HCT116 (cell line): Measurements from ENCODE around the gene CALHM3. TPM values are rescaled to one million over a fixed set of nuclear protein-coding genes. Genes with fewer than 3 reads are reported as not detected.

Source experiments
- ATAC-seq: fragments of 200-7000 bp; cut with Tn5 transposase; 2 replicates; pipeline ENCODE4 v1.9.1; 2020; ENCODE audit warnings: mild to moderate bottlenecking, moderate library complexity
- BruUV-seq: library from RNA; stranded (reverse); fragments of 400-500 nt; replicated peaks from 2 replicates; lab custom pipeline; 2021; lab: Mats Ljungman, UMichigan
- CTCF ChIA-PET: fragments of 300-600 bp; sonication (Branson Sonifier 250); formaldehyde crosslinking; loops from one replicate; lab custom pipeline; 2021; ENCODE audit warnings: antibody characterized with exemption; lab: Charles Lee
- POLR2A ChIA-PET: fragments of 300-600, 350-600 bp; sonication (Branson Sonifier 250); formaldehyde crosslinking; loops from one replicate; lab custom pipeline; 2021; ENCODE audit warnings: antibody characterized with exemption; lab: Charles Lee
- RAD21 ChIA-PET, 2 experiments: fragments of 300-600 bp; sonication (Branson Sonifier 250); formaldehyde crosslinking; loops; one replicate each; lab custom pipeline; 2023; ENCODE audit warnings: low total read pairs in 2 of 2; ENCODE audit not compliant: uncharacterized antibody in 2 of 2, unreplicated experiment in 2 of 2, low non-redundant PET in 1 of 2; lab: Charles Lee
- DNase-seq: peaks from one replicate; pipeline ENCODE4 v3.0.0-alpha.2; 2010; ENCODE audit warnings: low read depth, low spot score
- H2AFZ ChIP-seq: fragments of 200-600 bp; shearing (Covaris generic), sonication (generic); 2 replicates; pipeline ENCODE4 v1.6.1; 2017; ENCODE audit warnings: low read depth, mixed run types, mixed read lengths, antibody characterized with exemption, low read length; ENCODE audit not compliant: poor library complexity, severe bottlenecking
- H3K27ac ChIP-seq: 2 replicates; pipeline ENCODE4 v1.5.1; 2012; ENCODE audit warnings: low read depth, low read length
- H3K27me3 ChIP-seq: fragments of 200-600 bp; sonication (generic); 2 replicates; pipeline ENCODE4 v1.6.1; 2016; ENCODE audit warnings: mixed run types, low read length, mixed read lengths; ENCODE audit not compliant: insufficient read depth
- H3K36me3 ChIP-seq, 2 experiments: fragments of 200-500 bp in 1 of 2; fragments of 200-600 bp in 1 of 2; sonication (Bioruptor generic) in 1 of 2; sonication (generic) in 1 of 2; 2 replicates each; pipeline versions ENCODE4 v1.5.1 to v1.6.1; 2014 to 2016; ENCODE audit warnings: low read length in 2 of 2, inconsistent platforms in 1 of 2, mixed read lengths in 1 of 2, mixed run types in 1 of 2; ENCODE audit not compliant: insufficient read depth in 2 of 2, control insufficient read depth in 1 of 2
- H3K4me1 ChIP-seq, 2 experiments: fragments of 200-600 bp in 1 of 2; sonication (generic) in 1 of 2; 2 replicates each; pipeline versions ENCODE4 v1.5.1 to v1.6.1; 2012 to 2017; ENCODE audit warnings: low read length in 2 of 2, inconsistent platforms in 1 of 2, mild to moderate bottlenecking in 1 of 2, mixed read lengths in 1 of 2, mixed run types in 1 of 2, moderate library complexity in 1 of 2; ENCODE audit not compliant: insufficient read depth in 2 of 2, control insufficient read depth in 1 of 2
- H3K4me2 ChIP-seq: fragments of 200-600 bp; sonication (generic); 2 replicates; pipeline ENCODE4 v1.6.1; 2017; ENCODE audit warnings: mixed run types, low read length, mixed read lengths
- H3K4me3 ChIP-seq, 2 experiments: fragments of 200-600 bp in 1 of 2; sonication (generic) in 1 of 2; replicated peaks in 1 of 2; 2 replicates each; pipeline ENCODE4 v1.5.1; 2011 to 2016; ENCODE audit warnings: low read length in 2 of 2, control low read depth in 1 of 2, low read depth in 1 of 2, mild to moderate bottlenecking in 1 of 2, mixed read lengths in 1 of 2, mixed run types in 1 of 2
- H3K79me2 ChIP-seq: fragments of 200-600 bp; sonication (generic); 2 replicates; pipeline ENCODE4 v1.6.1; 2017; ENCODE audit warnings: mild to moderate bottlenecking, mixed run types, low read length, moderate library complexity, mixed read lengths; ENCODE audit not compliant: insufficient read depth
- H3K9ac ChIP-seq: fragments of 200-600 bp; sonication (generic); 2 replicates; pipeline ENCODE4 v1.6.1; 2016; ENCODE audit warnings: low read length, mixed read lengths
- H3K9me2 ChIP-seq: fragments of 200-600 bp; sonication (generic), shearing (Covaris generic); 2 replicates; pipeline ENCODE4 v1.6.1; 2017; ENCODE audit warnings: mixed run types, mild to moderate bottlenecking, moderate library complexity; ENCODE audit not compliant: insufficient read depth
- H3K9me3 ChIP-seq, 2 experiments: fragments of 200-500 bp in 1 of 2; fragments of 200-600 bp in 1 of 2; sonication (Bioruptor generic) in 1 of 2; sonication (generic) in 1 of 2; 2 replicates each; pipeline ENCODE4 v1.6.1; 2014 to 2017; ENCODE audit warnings: low read length in 2 of 2, mixed read lengths in 2 of 2, inconsistent platforms in 1 of 2, low read depth in 1 of 2, mild to moderate bottlenecking in 1 of 2, mixed run types in 1 of 2, moderate library complexity in 1 of 2; ENCODE audit not compliant: control insufficient read depth in 1 of 2, insufficient read depth in 1 of 2
- H4K20me1 ChIP-seq: fragments of 200-600 bp; sonication (generic), shearing (Covaris generic); 2 replicates; pipeline ENCODE4 v1.6.1; 2017; ENCODE audit warnings: mixed run types, mild to moderate bottlenecking, moderate library complexity; ENCODE audit not compliant: insufficient read depth
- ATF3 ChIP-seq: IDR thresholded peaks from 2 replicates; pipeline ENCODE4 v1.6.1; 2012
- EZH2phosphoT487 ChIP-seq: fragments of 200-600 bp; IDR thresholded peaks from 2 replicates; pipeline ENCODE4 v1.6.1; 2018; ENCODE audit warnings: antibody characterized with exemption, borderline replicate concordance
- JUND ChIP-seq: IDR thresholded peaks from 2 replicates; pipeline ENCODE4 v1.6.1; 2012
- SIN3A ChIP-seq: IDR thresholded peaks from 2 replicates; pipeline ENCODE4 v1.6.1; 2012; ENCODE audit warnings: low read depth
- SRF ChIP-seq: IDR thresholded peaks from 2 replicates; pipeline ENCODE4 v1.6.1; 2012; ENCODE audit warnings: low read depth
- TCF7L2 ChIP-seq: IDR thresholded peaks from 2 replicates; pipeline ENCODE4 v1.7.0; 2011; ENCODE audit warnings: borderline replicate concordance, inconsistent platforms; ENCODE audit not compliant: insufficient read depth, insufficient read length; ENCODE audit errors: extremely low read depth
- intact Hi-C: fragments of 100-400 bp; cut with micrococcal nuclease; formaldehyde crosslinking; loops from 2 replicates; pipeline ENCODE4 v1.10.0; 2022
- total RNA-seq: library from RNA; stranded (reverse); gene quantifications from one replicate; pipeline ENCODE4 v1.2.1, GENCODE V29; 2021; ENCODE audit not compliant: unreplicated experiment
- TF ChIP-seq, protein P1 (sequence below): IDR thresholded peaks from 2 replicates; pipeline ENCODE4 v1.6.1; 2012

Gene CALHM3
- total RNA-seq, 1 experiment from 2014 or later = 0.49 TPM

GRCh38 chr10:103512591-103513379 is 33.7 kb upstream of the CALHM3 start:
- no TSS peak for BruUV-seq
- CTCF ChIA-PET = no interaction called here
- Histone ChIP-seq H3K4me3 (no peak overlapping the region), H4K20me1 (no peaks in the 10 kb centered on the region), H3K36me3 (no peaks in the 10 kb centered on the region), H3K27ac (no peak overlapping the region), H3K79me2 (no peaks in the 10 kb centered on the region), H3K9ac (no peak overlapping the region), H3K9me3 (no peaks in the 10 kb centered on the region), H3K4me1 (peaks cover 0 to 16% of the 10 kb centered on the region in 2 experiments; a peak in 2 of 4 replicates), H3K27me3 (no peaks in the 10 kb centered on the region), H2AFZ (no peak overlapping the region), H3K9me2 (no peaks in the 10 kb centered on the region), H3K4me2 (no peak overlapping the region)
- DNase-seq = no peak
- no peak for ATAC-seq
- TF ChIP-seq SRF (no peak), ATF3 (no peak), JUND (no peak), EZH2phosphoT487 (no peak), SIN3A (no peak)
- TF ChIP-seq, protein P1, sequence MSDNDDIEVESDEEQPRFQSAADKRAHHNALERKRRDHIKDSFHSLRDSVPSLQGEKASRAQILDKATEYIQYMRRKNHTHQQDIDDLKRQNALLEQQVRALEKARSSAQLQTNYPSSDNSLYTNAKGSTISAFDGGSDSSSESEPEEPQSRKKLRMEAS = no peak
- POLR2A ChIA-PET = no interaction called here
- RAD21 ChIA-PET = no interaction called here
- intact Hi-C loops = no loop called here

DNA sequence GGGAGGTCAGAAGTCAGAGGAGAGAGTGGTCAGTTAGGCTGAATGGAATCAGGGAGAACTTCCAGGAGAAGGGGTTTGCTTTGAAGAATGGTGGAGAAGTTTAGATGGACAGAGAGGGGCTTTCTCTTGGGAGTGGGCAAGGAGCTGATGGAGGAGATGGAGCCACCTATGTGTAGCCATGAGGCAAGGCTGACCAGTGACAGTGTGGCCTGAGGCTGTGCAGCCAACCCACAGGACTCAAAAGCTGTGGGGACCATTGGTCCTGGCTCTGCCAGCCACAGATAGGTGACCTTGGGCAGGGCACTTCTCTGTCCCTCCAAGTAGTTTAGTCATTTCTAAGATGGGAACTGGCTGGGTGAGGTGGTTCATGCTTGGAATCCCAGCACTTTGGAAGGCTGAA is 33.1 kb upstream of the CALHM3 start:
- no peak overlapping the region for H2AFZ ChIP-seq
- peaks cover 0 to 11% of the 10 kb centered on the region in 2 experiments; a peak in 2 of 4 replicates for H3K4me1 ChIP-seq
- no peaks in the 10 kb centered on the region for H3K27me3 ChIP-seq
- CTCF ChIA-PET = no interaction called here
- RAD21 ChIA-PET = no interaction called here
- intact Hi-C loops = no loop called here
- H4K20me1 ChIP-seq = no peaks in the 10 kb centered on the region
- no peaks in the 10 kb centered on the region for H3K79me2 ChIP-seq
- DNase-seq (no peak), ATAC-seq (no peak)
- no peak overlapping the region for H3K27ac ChIP-seq
- H3K9me2 ChIP-seq = no peaks in the 10 kb centered on the region
- no peak for TF ChIP-seq TCF7L2
- BruUV-seq = no TSS peak
- H3K4me3 ChIP-seq = no peak overlapping the region
- POLR2A ChIA-PET = no interaction called here
- H3K36me3 ChIP-seq = no peaks in the 10 kb centered on the region
- no peak overlapping the region for H3K9ac ChIP-seq
- no peak overlapping the region for H3K4me2 ChIP-seq
- H3K9me3 ChIP-seq = no peaks in the 10 kb centered on the region
